C4-2B (cell line): ENCODE measurements around the gene ALG8.

Experiments used
- ZFX ChIP-seq: fragments of 450-650 bp; IDR thresholded peaks from 2 replicates; pipeline ENCODE4 v1.6.1; 2017
- TF ChIP-seq, protein P1 (sequence below): fragments of 450-650 bp; conservative IDR thresholded peaks from 2 replicates; pipeline ENCODE4 v1.5.1; 2017; ENCODE audit warnings: mild to moderate bottlenecking

- TF ChIP-seq, protein P1, sequence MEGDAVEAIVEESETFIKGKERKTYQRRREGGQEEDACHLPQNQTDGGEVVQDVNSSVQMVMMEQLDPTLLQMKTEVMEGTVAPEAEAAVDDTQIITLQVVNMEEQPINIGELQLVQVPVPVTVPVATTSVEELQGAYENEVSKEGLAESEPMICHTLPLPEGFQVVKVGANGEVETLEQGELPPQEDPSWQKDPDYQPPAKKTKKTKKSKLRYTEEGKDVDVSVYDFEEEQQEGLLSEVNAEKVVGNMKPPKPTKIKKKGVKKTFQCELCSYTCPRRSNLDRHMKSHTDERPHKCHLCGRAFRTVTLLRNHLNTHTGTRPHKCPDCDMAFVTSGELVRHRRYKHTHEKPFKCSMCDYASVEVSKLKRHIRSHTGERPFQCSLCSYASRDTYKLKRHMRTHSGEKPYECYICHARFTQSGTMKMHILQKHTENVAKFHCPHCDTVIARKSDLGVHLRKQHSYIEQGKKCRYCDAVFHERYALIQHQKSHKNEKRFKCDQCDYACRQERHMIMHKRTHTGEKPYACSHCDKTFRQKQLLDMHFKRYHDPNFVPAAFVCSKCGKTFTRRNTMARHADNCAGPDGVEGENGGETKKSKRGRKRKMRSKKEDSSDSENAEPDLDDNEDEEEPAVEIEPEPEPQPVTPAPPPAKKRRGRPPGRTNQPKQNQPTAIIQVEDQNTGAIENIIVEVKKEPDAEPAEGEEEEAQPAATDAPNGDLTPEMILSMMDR: no peak
- no peak for TF ChIP-seq ZFX
These were observed at the start of gene ALG8 for GRCh38 chr11:78139422-78140391.
